Breast epithelium (tissue), 4 donors: ENCODE results near the gene NDUFAF3. TPM values are rescaled to one million over a fixed set of nuclear protein-coding genes. Genes with fewer than 3 reads are reported as not detected.
A peak's percentile ranks its signal among the peaks of the same experiment; 100 is the strongest.

Source experiments
- DNase-seq, 2 donors: peaks; one replicate each; pipeline ENCODE4 v3.0.0-alpha.2; 2019; ENCODE audit warnings: low spot score in 2 of 2
- H3K27ac ChIP-seq, 2 donors: fragments of 200-600 bp; sonication (generic) in 1 of 2; one replicate each; pipeline ENCODE4 v1.5.1; 2016 to 2019; ENCODE audit warnings: mild to moderate bottlenecking in 1 of 2
- H3K27me3 ChIP-seq, 2 donors: fragments of 200-600 bp; sonication (generic) in 1 of 2; one replicate each; pipeline versions ENCODE4 v1.5.1 to v1.6.0; 2017 to 2019; ENCODE audit warnings: control low read depth in 1 of 2, mild to moderate bottlenecking in 1 of 2
- H3K36me3 ChIP-seq: fragments of 200-600 bp; one replicate; pipeline ENCODE4 v1.5.1; 2019
- H3K4me1 ChIP-seq, 2 donors: fragments of 200-600 bp; sonication (generic); one replicate each; pipeline ENCODE4 v1.5.1; 2016 to 2019; ENCODE audit warnings: control low read depth in 1 of 2
- H3K4me3 ChIP-seq, 3 donors: fragments of 200-600 bp; sonication (generic); 1 replicate in 2 of 3; 2 replicates in 1 of 3; pipeline ENCODE4 v1.5.1; 2016 to 2019; ENCODE audit warnings: mild to moderate bottlenecking in 3 of 3, moderate library complexity in 2 of 3
- H3K9me3 ChIP-seq, 2 donors: fragments of 200-600 bp; sonication (generic) in 1 of 2; one replicate each; pipeline ENCODE4 v1.5.1; 2016 to 2019; ENCODE audit warnings: control low read depth in 1 of 2
- CTCF ChIP-seq, 3 donors: fragments of 450-650 bp; IDR thresholded peaks; one replicate each; pipeline ENCODE4 v1.5.1; 2016 to 2017; ENCODE audit warnings: antibody characterized with exemption in 3 of 3, mild to moderate bottlenecking in 3 of 3, moderate library complexity in 3 of 3
- POLR2A ChIP-seq: fragments of 450-650 bp; IDR thresholded peaks from one replicate; pipeline ENCODE4 v1.6.1; 2016; ENCODE audit warnings: antibody characterized with exemption, mild to moderate bottlenecking, moderate library complexity
- POLR2AphosphoS5 ChIP-seq, 3 donors: sonication (generic); formaldehyde crosslinking; IDR thresholded peaks; one replicate each; pipeline ENCODE4 v1.6.1; 2017; ENCODE audit warnings: antibody characterized with exemption in 3 of 3
- intact Hi-C: fragments of 100-400 bp; cut with DNase I; formaldehyde crosslinking; loops from one replicate; pipeline ENCODE4 v1.15.1; 2023; ENCODE audit warnings: low total_unique reads
- total RNA-seq, 3 donors: library from RNA; depleted of rRNA; stranded (reverse); fragments of >200 nt; gene quantifications; one replicate each; pipeline ENCODE4 v1.1.0, GENCODE V29; 2016

Gene NDUFAF3
- total RNA-seq, 3 donors from 2014 or later, result 151 to 171 (median 164) TPM

- Histone ChIP-seq H3K4me1 (no peaks in the 10 kb centered on the region), H3K27me3 (no peaks in the 10 kb centered on the region), H3K9me3 (no peaks in the 10 kb centered on the region), H3K27ac (no peak overlapping the region), H3K36me3 (no peaks in the 10 kb centered on the region), H3K4me3 (no peak overlapping the region)
- DNase-seq, result no peak
- TF ChIP-seq POLR2A (no peak), CTCF (IDR thresholded peaks at IDR 0.05) (no peak), POLR2AphosphoS5 (IDR thresholded peaks at IDR 0.05) (no peak)
- intact Hi-C loops, result no loop called here
These were observed 22.6 kb upstream of the NDUFAF3 start for GRCh38 chr3:48999085-48999858.

GRCh38 chr3:49001155-49001554, 20.8 kb upstream of the NDUFAF3 start:
- H3K9me3 ChIP-seq, result no peaks in the 10 kb centered on the region
- H3K27me3 ChIP-seq, result no peaks in the 10 kb centered on the region
- intact Hi-C loops, result no loop called here
- no peak overlapping the region for H3K4me3 ChIP-seq
- H3K36me3 ChIP-seq, result no peaks in the 10 kb centered on the region
- TF ChIP-seq POLR2AphosphoS5 (IDR thresholded peaks at IDR 0.05) (no peak), POLR2A (no peak), CTCF (IDR thresholded peaks at IDR 0.05) (no peak)
- no peak for DNase-seq
- H3K4me1 ChIP-seq, result no peaks in the 10 kb centered on the region
- no peak overlapping the region for H3K27ac ChIP-seq

- Histone ChIP-seq H3K27ac (no peak overlapping the region), H3K9me3 (no peaks in the 10 kb centered on the region), H3K4me3 (no peak overlapping the region), H3K4me1 (no peaks in the 10 kb centered on the region), H3K36me3 (no peaks in the 10 kb centered on the region), H3K27me3 (no peaks in the 10 kb centered on the region)
- no peak for DNase-seq
- intact Hi-C loops, result no loop called here
- TF ChIP-seq POLR2A (no peak), POLR2AphosphoS5 (IDR thresholded peaks at IDR 0.05) (no peak), CTCF (IDR thresholded peaks at IDR 0.05) (no peak)
These were observed 17.3 kb upstream of the NDUFAF3 start for GRCh38 chr3:49004352-49005302.

- H3K27me3 ChIP-seq, result no peaks in the 10 kb centered on the region
- intact Hi-C loops, result no loop called here
These were observed 16.6 kb upstream of the NDUFAF3 start for GRCh38 chr3:49005303-49005680.

More at GRCh38 chr3:49005303-49005680, 16.6 kb upstream of the NDUFAF3 start:
- peak overlapping the region in 1 of 2 donors; percentile 97 for H3K27ac ChIP-seq
- no peaks in the 10 kb centered on the region for H3K4me1 ChIP-seq
- DNase-seq, result no peak
- H3K9me3 ChIP-seq, result no peaks in the 10 kb centered on the region
- no peak for TF ChIP-seq CTCF (IDR thresholded peaks at IDR 0.05)
- TF ChIP-seq POLR2AphosphoS5 (IDR thresholded peaks at IDR 0.05), result no peak
- no peak for TF ChIP-seq POLR2A
- H3K4me3 ChIP-seq, result no peak overlapping the region
- H3K36me3 ChIP-seq, result no peaks in the 10 kb centered on the region
